NCI-H345 treated with DMSO at 0.1 percent for 48 hours (cell line): ENCODE data around the gene ZNF783.
"Not testable (repeated sequence)": the region's sequence is repeated elsewhere in the genome, so short reads cannot be mapped to it uniquely, and the experiment has no call there.

Source experiments
- DNase-seq: peaks from one replicate; lab custom pipeline; 2025; ENCODE audit not compliant: unreplicated experiment; lab: John Stamatoyannopoulos, UW

The ZNF783 gene

GRCh38 chr7:149261829-149262617, at the start of gene ZNF783:
Gene ZNF783 (plus strand): TSS chr7:149262196. CDS start chr7:149262334, 138 bp downstream.
- peak; percentile 65 for DNase-seq

- DNase-seq, result no peak
Observed at GRCh38 chr7:149214020-149214720, 47.8 kb upstream of the ZNF783 start.

- no peak for DNase-seq
Observed at GRCh38 chr7:149216402-149216801, 45.6 kb upstream of the ZNF783 start.

GRCh38 chr7:149217570-149217969, 44.4 kb upstream of the ZNF783 start:
- DNase-seq, result no peak

GRCh38 chr7:149218469-149219420, 43.3 kb upstream of the ZNF783 start:
- no peak for DNase-seq

- DNase-seq, result no peak
Observed at GRCh38 chr7:149220534-149220933, 41.5 kb upstream of the ZNF783 start.

- no peak for DNase-seq
Observed at GRCh38 chr7:149223176-149223575, 38.8 kb upstream of the ZNF783 start.

- DNase-seq, result no peak
Observed at GRCh38 chr7:149223761-149224160, 38.2 kb upstream of the ZNF783 start.

- DNase-seq, result no peak
Observed at GRCh38 chr7:149224352-149224751, 37.6 kb upstream of the ZNF783 start.

- DNase-seq, result no peak
Observed at GRCh38 chr7:149225106-149225505, 36.9 kb upstream of the ZNF783 start.

- no peak for DNase-seq
Observed at GRCh38 chr7:149225656-149226055, 36.3 kb upstream of the ZNF783 start.

- DNase-seq, result not testable (repeated sequence)
Observed at GRCh38 chr7:149226366-149226765, 35.6 kb upstream of the ZNF783 start.

GRCh38 chr7:149226840-149227494, 35.0 kb upstream of the ZNF783 start:
- no peak for DNase-seq

- DNase-seq, result no peak
Observed at GRCh38 chr7:149228831-149229471, 33.0 kb upstream of the ZNF783 start.

- DNase-seq, result no peak
Observed at GRCh38 chr7:149229526-149229925, 32.5 kb upstream of the ZNF783 start.

- no peak for DNase-seq
Observed at GRCh38 chr7:149232362-149232761, 29.6 kb upstream of the ZNF783 start.

- not testable (repeated sequence) for DNase-seq
Observed at GRCh38 chr7:149233655-149234204, 28.3 kb upstream of the ZNF783 start.

GRCh38 chr7:149237502-149237901, 24.5 kb upstream of the ZNF783 start:
- DNase-seq, result no peak

- DNase-seq, result no peak
Observed at GRCh38 chr7:149238051-149238450, 23.9 kb upstream of the ZNF783 start.
